ENCODE measurements around the gene RCBTB1. TPM values are rescaled to one million over a fixed set of nuclear protein-coding genes. Genes with fewer than 3 reads are reported as not detected.

Gene RCBTB1
- polyA plus RNA-seq, 1 donor (not counting 4 experiments of a cell fraction or from before 2014, with no cell fraction given) = 26.9 TPM

- no peak overlapping the region for H3K27ac ChIP-seq (ENCODE audit: control insufficient read depth, insufficient read depth, low read length)
- peaks cover 12 to 17% of the 10 kb centered on the region in 2 experiments for H3K36me3 ChIP-seq (ENCODE audit: control insufficient read depth in 2 of 2, extremely low read depth in 1 of 2, insufficient read depth in 2 of 2, low read length in 2 of 2)
- no peak overlapping the region for H3K4me2 ChIP-seq (ENCODE audit: control insufficient read depth, extremely low read depth, insufficient read depth, low read depth, low read length)
- no peak overlapping the region for H3K9ac ChIP-seq (ENCODE audit: control insufficient read depth, extremely low read depth, insufficient read depth, low read length)
- H3K4me1 ChIP-seq (ENCODE audit: control insufficient read depth, extremely low read depth, insufficient read depth, low read length) = no peaks in the 10 kb centered on the region
- no peaks in the 10 kb centered on the region for H3K79me2 ChIP-seq (ENCODE audit: control insufficient read depth, insufficient read depth, low read length)
- H3K9me3 ChIP-seq (ENCODE audit: control insufficient read depth, low read depth, low read length) = no peaks in the 10 kb centered on the region
- no peak overlapping the region for H2AFZ ChIP-seq (ENCODE audit: control insufficient read depth, low read length)
- H4K20me1 ChIP-seq (ENCODE audit: control insufficient read depth, extremely low read depth, insufficient read depth, low read length) = no peaks in the 10 kb centered on the region
- dilution Hi-C loops (cut with MboI; ENCODE audit: extremely low pct_ligation_motif_present, low sequenced_read_pairs) = no loop called here
- DNase-seq (ENCODE audit: low read depth, low spot score) (no peak), FAIRE-seq (no peak)
- no peak for TF ChIP-seq EZH2 (IDR thresholded peaks at IDR 0.05; ENCODE audit: low read length)
- no peak for TF ChIP-seq CTCF (optimal IDR thresholded peaks at IDR 0.05 in 1 of 3, IDR thresholded peaks at IDR 0.05 in 1 of 3, conservative IDR thresholded peaks at IDR 0.05 in 1 of 3; ENCODE audit: extremely low read depth in 1 of 3, insufficient read depth in 2 of 3, low read length in 3 of 3)
- no peaks in the 10 kb centered on the region for H3K27me3 ChIP-seq (ENCODE audit: control insufficient read depth, extremely low read depth, insufficient read depth, low read length)
- no peaks in the 10 kb centered on the region for H3K9me1 ChIP-seq (ENCODE audit: control insufficient read depth, extremely low read depth, insufficient read depth, low read length)
- H3K4me3 ChIP-seq (ENCODE audit: control insufficient read depth in 2 of 3, extremely low read depth in 1 of 3, insufficient read depth in 2 of 3, low read depth in 1 of 3, low read length in 3 of 3) = no peak overlapping the region
Measured at GRCh38 chr13:49532593-49532992, 52.8 kb downstream of the RCBTB1 start.

- peaks cover 12 to 14% of the 10 kb centered on the region in 2 experiments for H3K36me3 ChIP-seq (ENCODE audit: control insufficient read depth in 2 of 2, extremely low read depth in 1 of 2, insufficient read depth in 2 of 2, low read length in 2 of 2)
- dilution Hi-C loops (cut with MboI; ENCODE audit: extremely low pct_ligation_motif_present, low sequenced_read_pairs) = no loop called here
- no peak overlapping the region for H3K27ac ChIP-seq (ENCODE audit: control insufficient read depth, insufficient read depth, low read length)
- no peaks in the 10 kb centered on the region for H3K9me3 ChIP-seq (ENCODE audit: control insufficient read depth, low read depth, low read length)
- no peaks in the 10 kb centered on the region for H3K27me3 ChIP-seq (ENCODE audit: control insufficient read depth, extremely low read depth, insufficient read depth, low read length)
- no peak overlapping the region for H3K4me2 ChIP-seq (ENCODE audit: control insufficient read depth, extremely low read depth, insufficient read depth, low read depth, low read length)
- no peaks in the 10 kb centered on the region for H3K4me1 ChIP-seq (ENCODE audit: control insufficient read depth, extremely low read depth, insufficient read depth, low read length)
- no peak overlapping the region for H2AFZ ChIP-seq (ENCODE audit: control insufficient read depth, low read length)
- no peak overlapping the region for H3K4me3 ChIP-seq (ENCODE audit: control insufficient read depth in 2 of 3, extremely low read depth in 1 of 3, insufficient read depth in 2 of 3, low read depth in 1 of 3, low read length in 3 of 3)
- DNase-seq (ENCODE audit: low read depth, low spot score) (no peak), FAIRE-seq (no peak)
- no peaks in the 10 kb centered on the region for H3K79me2 ChIP-seq (ENCODE audit: control insufficient read depth, insufficient read depth, low read length)
- no peak for TF ChIP-seq EZH2 (IDR thresholded peaks at IDR 0.05; ENCODE audit: low read length)
- H3K9me1 ChIP-seq (ENCODE audit: control insufficient read depth, extremely low read depth, insufficient read depth, low read length) = no peaks in the 10 kb centered on the region
- no peaks in the 10 kb centered on the region for H4K20me1 ChIP-seq (ENCODE audit: control insufficient read depth, extremely low read depth, insufficient read depth, low read length)
- H3K9ac ChIP-seq (ENCODE audit: control insufficient read depth, extremely low read depth, insufficient read depth, low read length) = no peak overlapping the region
Measured at GRCh38 chr13:49530457-49530856, 54.9 kb downstream of the RCBTB1 start.

- DNase-seq (ENCODE audit: low read depth, low spot score) (no peak), FAIRE-seq (no peak)
- H3K27ac ChIP-seq (ENCODE audit: control insufficient read depth, insufficient read depth, low read length) = no peak overlapping the region
- H3K4me2 ChIP-seq (ENCODE audit: control insufficient read depth, extremely low read depth, insufficient read depth, low read depth, low read length) = no peak overlapping the region
- no peaks in the 10 kb centered on the region for H3K27me3 ChIP-seq (ENCODE audit: control insufficient read depth, extremely low read depth, insufficient read depth, low read length)
- H3K4me1 ChIP-seq (ENCODE audit: control insufficient read depth, extremely low read depth, insufficient read depth, low read length) = no peaks in the 10 kb centered on the region
- H3K36me3 ChIP-seq (ENCODE audit: control insufficient read depth in 2 of 2, extremely low read depth in 1 of 2, insufficient read depth in 2 of 2, low read length in 2 of 2) = peaks cover 9 to 12% of the 10 kb centered on the region in 2 experiments
- no peak for TF ChIP-seq EZH2 (IDR thresholded peaks at IDR 0.05; ENCODE audit: low read length)
- no peak for TF ChIP-seq CTCF (optimal IDR thresholded peaks at IDR 0.05 in 1 of 3, IDR thresholded peaks at IDR 0.05 in 1 of 3, conservative IDR thresholded peaks at IDR 0.05 in 1 of 3; ENCODE audit: extremely low read depth in 1 of 3, insufficient read depth in 2 of 3, low read length in 3 of 3)
- H3K9me3 ChIP-seq (ENCODE audit: control insufficient read depth, low read depth, low read length) = no peaks in the 10 kb centered on the region
- no peak overlapping the region for H3K9ac ChIP-seq (ENCODE audit: control insufficient read depth, extremely low read depth, insufficient read depth, low read length)
- dilution Hi-C loops (cut with MboI; ENCODE audit: extremely low pct_ligation_motif_present, low sequenced_read_pairs) = no loop called here
- H3K9me1 ChIP-seq (ENCODE audit: control insufficient read depth, extremely low read depth, insufficient read depth, low read length) = no peaks in the 10 kb centered on the region
- no peak overlapping the region for H3K4me3 ChIP-seq (ENCODE audit: control insufficient read depth in 2 of 3, extremely low read depth in 1 of 3, insufficient read depth in 2 of 3, low read depth in 1 of 3, low read length in 3 of 3)
- H3K79me2 ChIP-seq (ENCODE audit: control insufficient read depth, insufficient read depth, low read length) = no peaks in the 10 kb centered on the region
- no peaks in the 10 kb centered on the region for H4K20me1 ChIP-seq (ENCODE audit: control insufficient read depth, extremely low read depth, insufficient read depth, low read length)
- no peak overlapping the region for H2AFZ ChIP-seq (ENCODE audit: control insufficient read depth, low read length)
Measured at GRCh38 chr13:49528161-49528560, 57.2 kb downstream of the RCBTB1 start.

Data from keratinocyte (primary cell).